DND-41 (cell line): ENCODE measurements around the gene ADD2.

Experiments used
- EZH2 ChIP-seq: IDR thresholded peaks from 3 replicates; pipeline ENCODE4 v1.6.1; 2012; ENCODE audit warnings: borderline replicate concordance, low read depth, mild to moderate bottlenecking, moderate library complexity, low read length, inconsistent platforms; ENCODE audit not compliant: severe bottlenecking
- TF ChIP-seq, protein P1 (sequence below): IDR thresholded peaks from 2 replicates; pipeline ENCODE4 v1.5.1; 2012; ENCODE audit warnings: borderline replicate concordance, low read length, moderate library complexity, mild to moderate bottlenecking; ENCODE audit not compliant: poor library complexity, severe bottlenecking; ENCODE audit errors: extremely low read depth

DNA sequence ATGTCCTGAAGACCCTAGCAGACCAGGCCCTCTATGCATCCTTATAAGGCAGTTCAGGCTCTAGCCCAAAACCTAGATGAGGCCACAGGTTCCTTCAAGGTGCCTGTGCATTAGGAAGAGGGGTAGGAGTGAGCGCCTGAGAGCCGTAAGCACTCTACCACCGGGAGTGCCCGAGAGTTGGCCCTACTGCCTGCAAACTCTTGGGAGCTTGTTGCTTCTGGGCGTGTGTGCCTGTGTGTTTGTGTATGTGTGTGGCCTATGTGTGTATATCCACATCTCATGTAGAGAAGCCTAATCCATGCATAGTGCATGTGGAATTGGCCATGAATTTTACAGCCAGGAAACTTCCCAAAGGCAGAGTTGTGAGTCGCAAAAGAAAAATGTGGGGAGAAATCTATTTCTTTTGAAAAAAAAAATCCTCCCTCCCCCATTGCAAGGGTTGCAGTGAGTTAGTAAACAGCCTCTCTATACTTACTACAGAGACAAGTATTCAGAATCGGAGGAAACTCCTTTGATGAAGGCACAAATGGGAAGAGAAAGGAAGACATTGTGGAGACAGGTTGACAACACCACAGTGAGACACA lies 96.8 kb downstream of the ADD2 start:
- TF ChIP-seq, protein P1, sequence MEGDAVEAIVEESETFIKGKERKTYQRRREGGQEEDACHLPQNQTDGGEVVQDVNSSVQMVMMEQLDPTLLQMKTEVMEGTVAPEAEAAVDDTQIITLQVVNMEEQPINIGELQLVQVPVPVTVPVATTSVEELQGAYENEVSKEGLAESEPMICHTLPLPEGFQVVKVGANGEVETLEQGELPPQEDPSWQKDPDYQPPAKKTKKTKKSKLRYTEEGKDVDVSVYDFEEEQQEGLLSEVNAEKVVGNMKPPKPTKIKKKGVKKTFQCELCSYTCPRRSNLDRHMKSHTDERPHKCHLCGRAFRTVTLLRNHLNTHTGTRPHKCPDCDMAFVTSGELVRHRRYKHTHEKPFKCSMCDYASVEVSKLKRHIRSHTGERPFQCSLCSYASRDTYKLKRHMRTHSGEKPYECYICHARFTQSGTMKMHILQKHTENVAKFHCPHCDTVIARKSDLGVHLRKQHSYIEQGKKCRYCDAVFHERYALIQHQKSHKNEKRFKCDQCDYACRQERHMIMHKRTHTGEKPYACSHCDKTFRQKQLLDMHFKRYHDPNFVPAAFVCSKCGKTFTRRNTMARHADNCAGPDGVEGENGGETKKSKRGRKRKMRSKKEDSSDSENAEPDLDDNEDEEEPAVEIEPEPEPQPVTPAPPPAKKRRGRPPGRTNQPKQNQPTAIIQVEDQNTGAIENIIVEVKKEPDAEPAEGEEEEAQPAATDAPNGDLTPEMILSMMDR = no peak
- no peak for TF ChIP-seq EZH2
